Measurements from ENCODE around the gene QPCT.
"Not testable (repeated sequence)": the region's sequence is repeated elsewhere in the genome, so short reads cannot be mapped to it uniquely, and the experiment has no call there.

Gene QPCT

GRCh38 chr2:37344453-37345361 lies at the start of gene QPCT:
QPCT (plus strand) TSS chr2:37344630; CDS start chr2:37344732, 102 bp downstream.
- peaks cover 0 to 11% of the 10 kb centered on the region in 2 donors for H3K4me1 ChIP-seq (ENCODE audit: control insufficient read depth in 1 of 2, insufficient read depth in 2 of 2, low read length in 2 of 2)
- peak within 1 kb of the TSS; percentile 40 for H3K27ac ChIP-seq (ENCODE audit: low read length)
- peak within 1 kb of the TSS; percentile 47 to 76 for H3K4me3 ChIP-seq (ENCODE audit: low read depth in 1 of 2, low read length in 2 of 2)
- H3K9me3 ChIP-seq (ENCODE audit: control insufficient read depth in 1 of 2, low read length in 2 of 2), result no peaks in the 10 kb centered on the region
- H3K27me3 ChIP-seq (ENCODE audit: low read depth, low read length), result no peaks in the 10 kb centered on the region
- no peaks in the 10 kb centered on the region for H3K36me3 ChIP-seq (ENCODE audit: control insufficient read depth in 1 of 2, insufficient read depth in 2 of 2, low read length in 2 of 2)

GRCh38 chr2:37294858-37295257 lies 49.6 kb upstream of the QPCT start:
- not testable (repeated sequence) for H3K36me3 ChIP-seq (ENCODE audit: control insufficient read depth in 1 of 2, insufficient read depth in 2 of 2, low read length in 2 of 2)

GRCh38 chr2:37295469-37296073 lies 48.9 kb upstream of the QPCT start:
- H3K4me1 ChIP-seq (ENCODE audit: control insufficient read depth in 1 of 2, insufficient read depth in 2 of 2, low read length in 2 of 2), result no peaks in the 10 kb centered on the region
- no peaks in the 10 kb centered on the region for H3K9me3 ChIP-seq (ENCODE audit: control insufficient read depth in 1 of 2, low read length in 2 of 2)
- no peak overlapping the region for H3K4me3 ChIP-seq (ENCODE audit: low read depth in 1 of 2, low read length in 2 of 2)
- H3K27me3 ChIP-seq (ENCODE audit: low read depth, low read length), result no peaks in the 10 kb centered on the region
- H3K27ac ChIP-seq (ENCODE audit: low read length), result no peak overlapping the region
- peaks cover 2 to 3% of the 10 kb centered on the region in 2 donors for H3K36me3 ChIP-seq (ENCODE audit: control insufficient read depth in 1 of 2, insufficient read depth in 2 of 2, low read length in 2 of 2)

More at GRCh38 chr2:37294858-37295257, 49.6 kb upstream of the QPCT start:
- not testable (repeated sequence) for H3K9me3 ChIP-seq (ENCODE audit: control insufficient read depth in 1 of 2, low read length in 2 of 2); H3K4me3 ChIP-seq (ENCODE audit: low read depth in 1 of 2, low read length in 2 of 2); H3K27me3 ChIP-seq (ENCODE audit: low read depth, low read length); H3K4me1 ChIP-seq (ENCODE audit: control insufficient read depth in 1 of 2, insufficient read depth in 2 of 2, low read length in 2 of 2); H3K27ac ChIP-seq (ENCODE audit: low read length)

DNA sequence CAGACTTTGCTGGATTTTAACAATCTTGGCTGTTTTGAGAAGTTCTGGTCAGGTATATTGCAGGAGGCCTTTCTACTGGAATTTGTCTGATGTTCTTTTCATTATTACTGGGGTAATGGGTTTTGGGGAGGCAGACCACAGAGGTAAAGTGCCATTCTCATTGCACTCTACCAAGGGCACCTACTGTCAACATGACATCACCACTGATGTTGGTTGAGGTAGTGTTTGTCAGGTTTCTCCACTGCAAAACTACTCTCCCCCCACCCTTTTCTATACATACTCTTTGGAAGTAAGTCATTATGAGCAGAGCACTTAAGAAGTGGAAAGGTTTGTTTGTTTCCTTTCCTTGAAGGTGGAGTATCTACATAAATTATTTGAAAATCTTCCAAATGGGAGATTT lies 46.8 kb upstream of the QPCT start:
- no peaks in the 10 kb centered on the region for H3K4me1 ChIP-seq (ENCODE audit: control insufficient read depth in 1 of 2, insufficient read depth in 2 of 2, low read length in 2 of 2)
- H3K9me3 ChIP-seq (ENCODE audit: control insufficient read depth in 1 of 2, low read length in 2 of 2), result no peaks in the 10 kb centered on the region
- H3K4me3 ChIP-seq (ENCODE audit: low read depth in 1 of 2, low read length in 2 of 2), result no peak overlapping the region
- H3K27me3 ChIP-seq (ENCODE audit: low read depth, low read length), result no peaks in the 10 kb centered on the region
- no peaks in the 10 kb centered on the region for H3K36me3 ChIP-seq (ENCODE audit: control insufficient read depth in 1 of 2, insufficient read depth in 2 of 2, low read length in 2 of 2)
- H3K27ac ChIP-seq (ENCODE audit: low read length), result no peak overlapping the region

- no peaks in the 10 kb centered on the region for H3K36me3 ChIP-seq (ENCODE audit: control insufficient read depth in 1 of 2, insufficient read depth in 2 of 2, low read length in 2 of 2)
- H3K4me3 ChIP-seq (ENCODE audit: low read depth in 1 of 2, low read length in 2 of 2), result no peak overlapping the region
- no peaks in the 10 kb centered on the region for H3K4me1 ChIP-seq (ENCODE audit: control insufficient read depth in 1 of 2, insufficient read depth in 2 of 2, low read length in 2 of 2)
- no peaks in the 10 kb centered on the region for H3K27me3 ChIP-seq (ENCODE audit: low read depth, low read length)
- no peak overlapping the region for H3K27ac ChIP-seq (ENCODE audit: low read length)
- no peaks in the 10 kb centered on the region for H3K9me3 ChIP-seq (ENCODE audit: control insufficient read depth in 1 of 2, low read length in 2 of 2)
These were observed 44.3 kb upstream of the QPCT start for GRCh38 chr2:37300146-37300545.

DNA sequence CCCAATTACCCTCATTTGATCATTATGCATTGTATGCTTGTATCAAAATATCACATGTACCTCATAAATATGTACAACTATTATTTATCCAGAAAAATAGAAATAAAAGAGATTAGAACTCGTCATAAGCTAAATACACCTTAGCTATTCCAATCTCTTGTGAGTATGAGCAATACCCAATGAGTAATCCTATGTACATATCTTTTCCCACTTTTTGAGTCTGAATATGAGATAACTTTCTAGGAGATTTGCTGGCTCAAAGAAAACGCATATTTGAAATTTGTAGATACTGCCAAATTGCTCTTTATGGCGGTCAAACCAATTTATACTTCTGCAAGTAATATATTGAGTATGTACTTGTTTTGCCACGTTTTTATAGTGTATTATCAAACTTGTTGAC lies 43.9 kb upstream of the QPCT start:
- H3K27me3 ChIP-seq (ENCODE audit: low read depth, low read length), result no peaks in the 10 kb centered on the region
- no peak overlapping the region for H3K27ac ChIP-seq (ENCODE audit: low read length)
- no peaks in the 10 kb centered on the region for H3K9me3 ChIP-seq (ENCODE audit: control insufficient read depth in 1 of 2, low read length in 2 of 2)
- H3K36me3 ChIP-seq (ENCODE audit: control insufficient read depth in 1 of 2, insufficient read depth in 2 of 2, low read length in 2 of 2), result no peaks in the 10 kb centered on the region
- no peak overlapping the region for H3K4me3 ChIP-seq (ENCODE audit: low read depth in 1 of 2, low read length in 2 of 2)
- H3K4me1 ChIP-seq (ENCODE audit: control insufficient read depth in 1 of 2, insufficient read depth in 2 of 2, low read length in 2 of 2), result peaks cover 0 to under 1% of the 10 kb centered on the region in 2 donors

DNA sequence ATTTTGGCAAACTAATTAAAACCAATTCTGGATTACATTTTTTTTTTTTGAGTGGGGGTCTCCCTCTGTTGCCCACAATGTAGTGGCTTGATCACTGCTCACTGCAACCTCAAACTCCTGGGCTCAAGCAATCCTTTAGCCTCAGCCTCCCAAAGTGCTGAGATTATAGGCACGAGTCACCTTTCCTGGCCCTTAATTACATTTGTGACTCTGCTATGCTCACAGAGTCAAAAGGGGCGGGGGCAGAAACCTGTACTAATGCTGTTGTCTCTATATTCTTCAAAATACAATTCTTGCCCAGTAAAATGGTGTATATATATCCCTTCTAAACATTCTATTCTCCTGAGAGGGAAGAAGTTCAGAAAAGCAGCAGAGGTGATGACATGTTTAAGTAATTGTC lies 43.0 kb upstream of the QPCT start:
- no peaks in the 10 kb centered on the region for H3K9me3 ChIP-seq (ENCODE audit: control insufficient read depth in 1 of 2, low read length in 2 of 2)
- peaks cover 0 to 6% of the 10 kb centered on the region in 2 donors for H3K4me1 ChIP-seq (ENCODE audit: control insufficient read depth in 1 of 2, insufficient read depth in 2 of 2, low read length in 2 of 2)
- no peak overlapping the region for H3K27ac ChIP-seq (ENCODE audit: low read length)
- no peak overlapping the region for H3K4me3 ChIP-seq (ENCODE audit: low read depth in 1 of 2, low read length in 2 of 2)
- H3K36me3 ChIP-seq (ENCODE audit: control insufficient read depth in 1 of 2, insufficient read depth in 2 of 2, low read length in 2 of 2), result no peaks in the 10 kb centered on the region
- no peaks in the 10 kb centered on the region for H3K27me3 ChIP-seq (ENCODE audit: low read depth, low read length)

GRCh38 chr2:37302701-37303252 lies 41.7 kb upstream of the QPCT start:
- Histone ChIP-seq H3K27ac (ENCODE audit: low read length) (no peak overlapping the region), H3K36me3 (ENCODE audit: control insufficient read depth in 1 of 2, insufficient read depth in 2 of 2, low read length in 2 of 2) (no peaks in the 10 kb centered on the region), H3K4me3 (ENCODE audit: low read depth in 1 of 2, low read length in 2 of 2) (no peak overlapping the region), H3K9me3 (ENCODE audit: control insufficient read depth in 1 of 2, low read length in 2 of 2) (no peaks in the 10 kb centered on the region), H3K4me1 (ENCODE audit: control insufficient read depth in 1 of 2, insufficient read depth in 2 of 2, low read length in 2 of 2) (peaks cover 0 to 6% of the 10 kb centered on the region in 2 donors), H3K27me3 (ENCODE audit: low read depth, low read length) (no peaks in the 10 kb centered on the region)

GRCh38 chr2:37306024-37306423 lies 38.4 kb upstream of the QPCT start:
- Histone ChIP-seq H3K4me3 (ENCODE audit: low read depth in 1 of 2, low read length in 2 of 2) (no peak overlapping the region), H3K4me1 (ENCODE audit: control insufficient read depth in 1 of 2, insufficient read depth in 2 of 2, low read length in 2 of 2) (peaks cover 0 to 6% of the 10 kb centered on the region in 2 donors), H3K27me3 (ENCODE audit: low read depth, low read length) (no peaks in the 10 kb centered on the region), H3K36me3 (ENCODE audit: control insufficient read depth in 1 of 2, insufficient read depth in 2 of 2, low read length in 2 of 2) (no peaks in the 10 kb centered on the region), H3K9me3 (ENCODE audit: control insufficient read depth in 1 of 2, low read length in 2 of 2) (no peaks in the 10 kb centered on the region), H3K27ac (ENCODE audit: low read length) (no peak overlapping the region)

DNA sequence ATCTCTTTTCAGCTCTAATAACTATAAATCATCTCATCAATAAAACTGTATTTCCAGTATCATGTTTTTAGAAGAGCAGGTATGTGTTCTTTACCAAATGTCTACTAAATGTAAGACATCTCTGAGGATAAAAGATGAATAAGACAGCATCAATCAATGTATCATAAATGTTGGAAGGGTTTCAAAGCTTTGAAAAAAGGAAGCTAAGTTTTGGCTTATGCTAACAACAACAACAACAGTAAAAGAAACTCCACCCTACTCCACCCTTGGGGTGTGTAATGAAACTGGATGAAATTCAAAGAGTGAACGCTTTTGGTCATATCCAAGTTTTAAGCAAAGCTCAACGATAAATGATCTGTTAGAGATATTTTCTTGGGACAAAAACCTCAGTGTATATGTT lies 36.9 kb upstream of the QPCT start:
- Histone ChIP-seq H3K4me1 (ENCODE audit: control insufficient read depth in 1 of 2, insufficient read depth in 2 of 2, low read length in 2 of 2) (peaks cover 0 to 11% of the 10 kb centered on the region in 2 donors), H3K36me3 (ENCODE audit: control insufficient read depth in 1 of 2, insufficient read depth in 2 of 2, low read length in 2 of 2) (no peaks in the 10 kb centered on the region), H3K9me3 (ENCODE audit: control insufficient read depth in 1 of 2, low read length in 2 of 2) (no peaks in the 10 kb centered on the region), H3K4me3 (ENCODE audit: low read depth in 1 of 2, low read length in 2 of 2) (no peak overlapping the region), H3K27ac (ENCODE audit: low read length) (no peak overlapping the region), H3K27me3 (ENCODE audit: low read depth, low read length) (no peaks in the 10 kb centered on the region)

GRCh38 chr2:37315364-37315763 lies 29.1 kb upstream of the QPCT start:
- Histone ChIP-seq H3K4me1 (ENCODE audit: control insufficient read depth in 1 of 2, insufficient read depth in 2 of 2, low read length in 2 of 2) (peaks cover 0 to 39% of the 10 kb centered on the region in 2 donors), H3K27ac (ENCODE audit: low read length) (no peak overlapping the region), H3K36me3 (ENCODE audit: control insufficient read depth in 1 of 2, insufficient read depth in 2 of 2, low read length in 2 of 2) (no peaks in the 10 kb centered on the region), H3K4me3 (ENCODE audit: low read depth in 1 of 2, low read length in 2 of 2) (no peak overlapping the region), H3K27me3 (ENCODE audit: low read depth, low read length) (no peaks in the 10 kb centered on the region), H3K9me3 (ENCODE audit: control insufficient read depth in 1 of 2, low read length in 2 of 2) (no peaks in the 10 kb centered on the region)

Measured in muscle layer of duodenum (tissue), 2 donors.